ENCODE data around the gene SERHL2. TPM values are rescaled to one million over a fixed set of nuclear protein-coding genes. Genes with fewer than 3 reads are reported as not detected.
"Not testable (repeated sequence)": the region's sequence is repeated elsewhere in the genome, so short reads cannot be mapped to it uniquely, and the experiment has no call there.

The SERHL2 gene
- total RNA-seq, 1 donor from 2014 or later: not detected

DNA sequence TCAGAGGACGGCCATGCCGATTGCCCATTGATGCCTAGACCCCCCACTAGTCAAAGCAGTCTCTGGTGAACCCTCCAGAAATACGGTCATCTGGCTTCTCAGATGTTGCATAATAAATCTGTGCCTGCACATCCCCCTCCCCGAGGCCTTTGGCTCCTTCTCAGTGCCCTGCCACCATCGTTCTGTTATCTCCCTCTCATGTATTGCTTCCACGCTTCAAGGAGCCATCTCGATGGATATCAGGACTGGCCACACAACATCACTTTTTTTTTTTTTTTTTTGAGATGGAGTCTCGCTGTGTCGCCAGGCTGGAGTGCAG lies 32.6 kb upstream of the SERHL2 start:
- Histone ChIP-seq H3K27me3 (no peaks in the 10 kb centered on the region), H3K36me3 (no peaks in the 10 kb centered on the region), H2AFZ (replicated peaks) (no peak overlapping the region), H4K20me1 (ENCODE audit: low read depth) (peaks cover 7% of the 10 kb centered on the region), H3K9me3 (ENCODE audit: low read depth) (no peaks in the 10 kb centered on the region), H3K79me2 (ENCODE audit: low read depth) (peaks cover 24% of the 10 kb centered on the region), H3F3A (ENCODE audit: low read depth) (peaks cover 4% of the 10 kb centered on the region), H3K4me3 (no peak overlapping the region), H3K27ac (no peak overlapping the region), H3K9ac (no peak overlapping the region), H3K4me2 (no peak overlapping the region), H3K4me1 (peaks cover 4% of the 10 kb centered on the region)
- peaks cover 21% of the 10 kb centered on the region for H3K27me3 Mint-ChIP-seq (ENCODE audit: insufficient read depth, low read depth)
- TF ChIP-seq EZH2 (IDR thresholded peaks at IDR 0.05) (no peak), EZH2phosphoT487 (IDR thresholded peaks at IDR 0.05) (no peak)
- TF ChIP-seq, protein P1, sequence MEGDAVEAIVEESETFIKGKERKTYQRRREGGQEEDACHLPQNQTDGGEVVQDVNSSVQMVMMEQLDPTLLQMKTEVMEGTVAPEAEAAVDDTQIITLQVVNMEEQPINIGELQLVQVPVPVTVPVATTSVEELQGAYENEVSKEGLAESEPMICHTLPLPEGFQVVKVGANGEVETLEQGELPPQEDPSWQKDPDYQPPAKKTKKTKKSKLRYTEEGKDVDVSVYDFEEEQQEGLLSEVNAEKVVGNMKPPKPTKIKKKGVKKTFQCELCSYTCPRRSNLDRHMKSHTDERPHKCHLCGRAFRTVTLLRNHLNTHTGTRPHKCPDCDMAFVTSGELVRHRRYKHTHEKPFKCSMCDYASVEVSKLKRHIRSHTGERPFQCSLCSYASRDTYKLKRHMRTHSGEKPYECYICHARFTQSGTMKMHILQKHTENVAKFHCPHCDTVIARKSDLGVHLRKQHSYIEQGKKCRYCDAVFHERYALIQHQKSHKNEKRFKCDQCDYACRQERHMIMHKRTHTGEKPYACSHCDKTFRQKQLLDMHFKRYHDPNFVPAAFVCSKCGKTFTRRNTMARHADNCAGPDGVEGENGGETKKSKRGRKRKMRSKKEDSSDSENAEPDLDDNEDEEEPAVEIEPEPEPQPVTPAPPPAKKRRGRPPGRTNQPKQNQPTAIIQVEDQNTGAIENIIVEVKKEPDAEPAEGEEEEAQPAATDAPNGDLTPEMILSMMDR (IDR thresholded peaks at IDR 0.05): no peak
- H3K9me3 Mint-ChIP-seq: peaks cover 6% of the 10 kb centered on the region
- no peaks in the 10 kb centered on the region for H3K36me3 Mint-ChIP-seq
- DNase-seq (ENCODE audit: low spot score): no peak
- peaks cover 16% of the 10 kb centered on the region for H3K4me1 Mint-ChIP-seq
- peak overlapping the region; percentile 74 for H3K27ac Mint-ChIP-seq
- H3K4me3 Mint-ChIP-seq: peak overlapping the region; percentile 99

DNA sequence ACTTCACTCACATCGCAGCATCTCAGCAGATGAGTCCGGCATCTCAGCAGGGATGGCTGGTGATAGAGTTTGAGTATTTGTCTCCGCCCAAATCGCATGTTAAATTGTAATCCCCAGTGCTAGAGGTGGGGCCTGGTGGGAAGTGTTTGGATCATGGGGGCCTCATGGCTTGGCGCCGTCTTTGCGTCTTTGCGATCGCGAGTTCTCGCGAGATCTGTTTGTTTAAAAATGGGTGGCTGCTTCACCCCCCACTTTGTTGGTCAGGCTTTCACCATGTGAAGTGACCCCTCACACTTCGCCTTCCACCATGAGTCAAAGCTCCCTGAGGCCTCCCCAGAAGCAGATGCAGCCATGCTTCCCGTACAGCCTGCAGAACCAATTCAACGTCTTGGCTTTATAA lies 31.2 kb upstream of the SERHL2 start:
- TF ChIP-seq EZH2phosphoT487 (IDR thresholded peaks at IDR 0.05) (no peak), EZH2 (IDR thresholded peaks at IDR 0.05) (no peak)
- TF ChIP-seq, protein P1 (IDR thresholded peaks at IDR 0.05): no peak
- H3K27me3 Mint-ChIP-seq (ENCODE audit: insufficient read depth, low read depth): peaks cover 26% of the 10 kb centered on the region
- Histone ChIP-seq H3K27me3 (peaks cover 4% of the 10 kb centered on the region), H3K36me3 (no peaks in the 10 kb centered on the region), H3K4me3 (no peak overlapping the region), H3K4me2 (no peak overlapping the region), H4K20me1 (ENCODE audit: low read depth) (peaks cover 5% of the 10 kb centered on the region), H3K4me1 (peaks cover 4% of the 10 kb centered on the region), H3K9ac (no peak overlapping the region), H3K9me3 (ENCODE audit: low read depth) (no peaks in the 10 kb centered on the region), H3K27ac (no peak overlapping the region), H3K79me2 (ENCODE audit: low read depth) (peaks cover 15% of the 10 kb centered on the region), H2AFZ (replicated peaks) (no peak overlapping the region), H3F3A (ENCODE audit: low read depth) (peaks cover 3% of the 10 kb centered on the region)
- H3K4me3 Mint-ChIP-seq: peak overlapping the region; percentile 14
- no peaks in the 10 kb centered on the region for H3K36me3 Mint-ChIP-seq
- H3K27ac Mint-ChIP-seq: peak overlapping the region; percentile 67
- H3K9me3 Mint-ChIP-seq: peaks cover 6% of the 10 kb centered on the region
- peaks cover 16% of the 10 kb centered on the region for H3K4me1 Mint-ChIP-seq
- DNase-seq (ENCODE audit: low spot score): no peak

- H3K36me3 ChIP-seq: no peaks in the 10 kb centered on the region
Observed at GRCh38 chr22:42528591-42529307, 25.0 kb upstream of the SERHL2 start.

GRCh38 chr22:42529435-42529834 lies 24.3 kb upstream of the SERHL2 start:
- DNase-seq (ENCODE audit: low spot score); H3K4me3 ChIP-seq; H3K27ac ChIP-seq; H3K79me2 ChIP-seq (ENCODE audit: low read depth); H3K27ac Mint-ChIP-seq; H3F3A ChIP-seq (ENCODE audit: low read depth); H4K20me1 ChIP-seq (ENCODE audit: low read depth); H3K4me1 ChIP-seq; H3K9ac ChIP-seq; H3K9me3 Mint-ChIP-seq; H3K9me3 ChIP-seq (ENCODE audit: low read depth); H2AFZ ChIP-seq (replicated peaks); H3K4me2 ChIP-seq; H3K4me3 Mint-ChIP-seq; H3K36me3 ChIP-seq; H3K36me3 Mint-ChIP-seq: not testable (repeated sequence)
- H3K27me3 ChIP-seq: peaks cover 39% of the 10 kb centered on the region
- H3K4me1 Mint-ChIP-seq: peaks cover 21% of the 10 kb centered on the region
- H3K27me3 Mint-ChIP-seq (ENCODE audit: insufficient read depth, low read depth): peaks cover 31% of the 10 kb centered on the region

More at GRCh38 chr22:42528591-42529307, 25.0 kb upstream of the SERHL2 start:
- peak overlapping the region; percentile 41 for H3K4me3 Mint-ChIP-seq
- peak overlapping the region; percentile 85 for H3K27ac Mint-ChIP-seq
- H3F3A ChIP-seq (ENCODE audit: low read depth): peaks cover 3% of the 10 kb centered on the region
- H3K9me3 Mint-ChIP-seq: peaks cover 6% of the 10 kb centered on the region
- peaks cover 36% of the 10 kb centered on the region for H3K27me3 ChIP-seq
- peaks cover 19% of the 10 kb centered on the region for H3K4me1 Mint-ChIP-seq
- DNase-seq (ENCODE audit: low spot score): no peak
- peak overlapping the region; percentile 3 for H3K9ac ChIP-seq
- H2AFZ ChIP-seq (replicated peaks): no peak overlapping the region
- H3K79me2 ChIP-seq (ENCODE audit: low read depth): no peaks in the 10 kb centered on the region
- no peaks in the 10 kb centered on the region for H4K20me1 ChIP-seq (ENCODE audit: low read depth)
- H3K27ac ChIP-seq: no peak overlapping the region
- H3K9me3 ChIP-seq (ENCODE audit: low read depth): no peaks in the 10 kb centered on the region
- no peaks in the 10 kb centered on the region for H3K4me1 ChIP-seq
- H3K4me2 ChIP-seq: no peak overlapping the region
- H3K4me3 ChIP-seq: no peak overlapping the region
- peaks cover 34% of the 10 kb centered on the region for H3K27me3 Mint-ChIP-seq (ENCODE audit: insufficient read depth, low read depth)
- TF ChIP-seq, protein P1 (IDR thresholded peaks at IDR 0.05): no peak
- no peak for TF ChIP-seq EZH2phosphoT487 (IDR thresholded peaks at IDR 0.05)
- no peak for TF ChIP-seq EZH2 (IDR thresholded peaks at IDR 0.05)
- no peaks in the 10 kb centered on the region for H3K36me3 Mint-ChIP-seq

- not testable (repeated sequence) for DNase-seq (ENCODE audit: low spot score); H3K79me2 ChIP-seq (ENCODE audit: low read depth); H3K4me3 ChIP-seq; H3K27ac ChIP-seq; H4K20me1 ChIP-seq (ENCODE audit: low read depth); H3K4me1 ChIP-seq; H3K4me2 ChIP-seq; H3K9me3 Mint-ChIP-seq; H3K36me3 ChIP-seq; H3K4me3 Mint-ChIP-seq; H2AFZ ChIP-seq (replicated peaks); H3K9ac ChIP-seq; H3F3A ChIP-seq (ENCODE audit: low read depth); H3K36me3 Mint-ChIP-seq; H3K9me3 ChIP-seq (ENCODE audit: low read depth)
- Mint-ChIP-seq H3K27ac (peak overlapping the region; percentile 25), H3K4me1 (peaks cover 25% of the 10 kb centered on the region), H3K27me3 (ENCODE audit: insufficient read depth, low read depth) (peaks cover 24% of the 10 kb centered on the region)
- H3K27me3 ChIP-seq: peaks cover 39% of the 10 kb centered on the region
Observed at GRCh38 chr22:42531401-42532084, 22.2 kb upstream of the SERHL2 start.

All from neural progenitor cell (in vitro differentiated cells).